Measurements from ENCODE around the gene PCED1A.
A peak's percentile ranks its signal among the peaks of the same experiment; 100 is the strongest.

PCED1A gene

GRCh38 chr20:2801286-2801728 is 39.1 kb downstream of the PCED1A start:
- no peak for DNase-seq

- peak; percentile 48 for DNase-seq
These were observed 39.8 kb downstream of the PCED1A start, which contains the start of gene CPXM1 for GRCh38 chr20:2800521-2801285. Gene CPXM1 (minus strand): TSS chr20:2800627. CDS start chr20:2800572, 55 bp downstream.

- DNase-seq: peak; percentile 24
These were observed 40.6 kb downstream of the PCED1A start for GRCh38 chr20:2799688-2800520.

- no peak for DNase-seq
These were observed 41.2 kb downstream of the PCED1A start for GRCh38 chr20:2799271-2799670.

- DNase-seq: no peak
These were observed 41.6 kb downstream of the PCED1A start for GRCh38 chr20:2798814-2799213.

- DNase-seq: no peak
These were observed 42.2 kb downstream of the PCED1A start for GRCh38 chr20:2798095-2798805.

- DNase-seq: no peak
These were observed 43.1 kb downstream of the PCED1A start for GRCh38 chr20:2797136-2797983.

GRCh38 chr20:2796011-2796660 is 44.3 kb downstream of the PCED1A start:
- DNase-seq: no peak

- no peak for DNase-seq
These were observed 45.0 kb downstream of the PCED1A start for GRCh38 chr20:2795451-2795850.

GRCh38 chr20:2794866-2795447 is 45.5 kb downstream of the PCED1A start:
- DNase-seq: no peak

GRCh38 chr20:2794202-2794748 is 46.2 kb downstream of the PCED1A start:
- no peak for DNase-seq

GRCh38 chr20:2793471-2793870 is 47.0 kb downstream of the PCED1A start:
- DNase-seq: no peak

Data from activated CD4-positive, alpha-beta T cell treated with anti-CD3 and anti-CD28 coated beads for 48 hours (primary cell).